Gastrocnemius medialis (tissue), 4 donors: ENCODE measurements around the gene LBH. TPM values are rescaled to one million over a fixed set of nuclear protein-coding genes. Genes with fewer than 3 reads are reported as not detected.

ENCODE experiments used
- ATAC-seq, 2 donors: fragments of 150-250 bp; one replicate each; pipeline ENCODE4 v1.9.1; 2016
- DNase-seq, 2 donors: peaks; one replicate each; pipeline ENCODE4 v3.0.0-alpha.2; 2019
- H3K27ac ChIP-seq, 4 donors: fragments of 200-600 bp; sonication (generic); 1 replicate in 1 of 4; 2 replicates in 3 of 4; pipeline ENCODE4 v1.5.1; 2016 to 2018; ENCODE audit warnings: mild to moderate bottlenecking in 2 of 4, moderate library complexity in 1 of 4
- H3K27me3 ChIP-seq, 3 donors: fragments of 200-600 bp; sonication (generic) in 2 of 3; 1 replicate in 1 of 3; 2 replicates in 2 of 3; pipeline versions ENCODE4 v1.5.1 to v1.6.0; 2016 to 2019; ENCODE audit warnings: mild to moderate bottlenecking in 1 of 3, moderate library complexity in 1 of 3
- H3K36me3 ChIP-seq, 2 donors: fragments of 200-600 bp; sonication (generic) in 1 of 2; one replicate each; pipeline ENCODE4 v1.5.1; 2017 to 2018
- H3K4me1 ChIP-seq, 2 donors: fragments of 200-600 bp; sonication (generic) in 1 of 2; one replicate each; pipeline ENCODE4 v1.5.1; 2016 to 2017; ENCODE audit warnings: mild to moderate bottlenecking in 2 of 2
- H3K4me3 ChIP-seq, 4 donors: fragments of 200-600 bp; sonication (generic) in 3 of 4; 1 replicate in 1 of 4; 2 replicates in 3 of 4; pipeline ENCODE4 v1.5.1; 2016 to 2019; ENCODE audit warnings: mild to moderate bottlenecking in 2 of 4
- H3K9me3 ChIP-seq, 3 donors: fragments of 200-600 bp; sonication (generic) in 2 of 3; 1 replicate in 1 of 3; 2 replicates in 2 of 3; pipeline ENCODE4 v1.5.1; 2016 to 2019
- CTCF ChIP-seq, 5 experiments: fragments of 450-650 bp in 3 of 5; fragments of 200-600 bp in 2 of 5; sonication (generic) in 2 of 5; IDR thresholded peaks in 4 of 5; conservative IDR thresholded peaks in 1 of 5; 1 replicate in 4 of 5; 2 replicates in 1 of 5; pipeline ENCODE4 v1.5.1; 2016 to 2019; ENCODE audit warnings: antibody characterized with exemption in 5 of 5, mild to moderate bottlenecking in 3 of 5, moderate library complexity in 3 of 5
- POLR2A ChIP-seq, 2 donors: fragments of 450-650 bp; IDR thresholded peaks; one replicate each; pipeline ENCODE4 v1.6.1; 2017; ENCODE audit warnings: antibody characterized with exemption in 2 of 2, mild to moderate bottlenecking in 2 of 2, moderate library complexity in 2 of 2
- in situ Hi-C, 4 donors: fragments of 200-750 bp; cut with MboI; loops; one replicate each; pipeline versions ENCODE4 v1.15.0 to v1.8.0; 2017; ENCODE audit warnings: low sequenced_read_pairs in 4 of 4
- intact Hi-C: fragments of 100-400 bp; cut with DNase I; formaldehyde crosslinking; loops from one replicate; pipeline ENCODE4 v1.15.1; 2023; ENCODE audit warnings: low total_unique reads
- total RNA-seq, 4 donors: library from RNA; depleted of rRNA; stranded (reverse); fragments of >200 nt; gene quantifications; one replicate each; pipeline versions ENCODE4 v1.1.0 to v1.2.3, GENCODE V29; 2016

The LBH gene
- total RNA-seq, 4 donors from 2014 or later = 5.4 to 37.6 (median 12.5) TPM

GRCh38 chr2:30276455-30276911, 45.1 kb downstream of the LBH start:
- Histone ChIP-seq H3K36me3 (no peaks in the 10 kb centered on the region), H3K9me3 (no peaks in the 10 kb centered on the region), H3K27me3 (no peaks in the 10 kb centered on the region), H3K4me3 (no peak overlapping the region), H3K27ac (no peak overlapping the region), H3K4me1 (no peaks in the 10 kb centered on the region)
- in situ Hi-C loops = no loop called here
- no peak for DNase-seq
- no peak for ATAC-seq
- intact Hi-C loops = no loop called here
- TF ChIP-seq POLR2A (IDR thresholded peaks at IDR 0.05) = no peak
- TF ChIP-seq CTCF (IDR thresholded peaks at IDR 0.05 in 4 of 5, conservative IDR thresholded peaks at IDR 0.05 in 1 of 5) = no peak

- Histone ChIP-seq H3K4me1 (no peaks in the 10 kb centered on the region), H3K27ac (no peak overlapping the region), H3K36me3 (no peaks in the 10 kb centered on the region), H3K27me3 (no peaks in the 10 kb centered on the region), H3K9me3 (no peaks in the 10 kb centered on the region), H3K4me3 (no peak overlapping the region)
- intact Hi-C loops = no loop called here
- ATAC-seq = no peak
- in situ Hi-C loops = no loop called here
- no peak for DNase-seq
- TF ChIP-seq CTCF (IDR thresholded peaks at IDR 0.05 in 4 of 5, conservative IDR thresholded peaks at IDR 0.05 in 1 of 5) (no peak), POLR2A (IDR thresholded peaks at IDR 0.05) (no peak)
Observed at GRCh38 chr2:30277582-30277981, 46.2 kb downstream of the LBH start.

- Histone ChIP-seq H3K9me3 (no peaks in the 10 kb centered on the region), H3K27ac (no peak overlapping the region), H3K4me3 (no peak overlapping the region), H3K27me3 (no peaks in the 10 kb centered on the region), H3K36me3 (no peaks in the 10 kb centered on the region), H3K4me1 (no peaks in the 10 kb centered on the region)
- TF ChIP-seq POLR2A (IDR thresholded peaks at IDR 0.05) (no peak), CTCF (IDR thresholded peaks at IDR 0.05 in 4 of 5, conservative IDR thresholded peaks at IDR 0.05 in 1 of 5) (no peak)
- in situ Hi-C loops = no loop called here
- intact Hi-C loops = no loop called here
- DNase-seq (no peak), ATAC-seq (no peak)
Observed at GRCh38 chr2:30278419-30278818, 47.1 kb downstream of the LBH start.

GRCh38 chr2:30280596-30281434, 49.5 kb downstream of the LBH start:
- no peaks in the 10 kb centered on the region for H3K36me3 ChIP-seq
- in situ Hi-C loops (no loop called here), intact Hi-C loops (no loop called here)
- no peak for TF ChIP-seq CTCF (IDR thresholded peaks at IDR 0.05 in 4 of 5, conservative IDR thresholded peaks at IDR 0.05 in 1 of 5)
- no peak for TF ChIP-seq POLR2A (IDR thresholded peaks at IDR 0.05)
- H3K9me3 ChIP-seq = no peaks in the 10 kb centered on the region
- no peaks in the 10 kb centered on the region for H3K4me1 ChIP-seq
- no peaks in the 10 kb centered on the region for H3K27me3 ChIP-seq
- H3K4me3 ChIP-seq = no peak overlapping the region
- ATAC-seq = no peak
- no peak overlapping the region for H3K27ac ChIP-seq
- DNase-seq = no peak
